Measurements from ENCODE around the gene BRME1. TPM values are rescaled to one million over a fixed set of nuclear protein-coding genes. Genes with fewer than 3 reads are reported as not detected.

BRME1 gene
- total RNA-seq, 1 donor from 2014 or later, result 2.0 TPM

DNA sequence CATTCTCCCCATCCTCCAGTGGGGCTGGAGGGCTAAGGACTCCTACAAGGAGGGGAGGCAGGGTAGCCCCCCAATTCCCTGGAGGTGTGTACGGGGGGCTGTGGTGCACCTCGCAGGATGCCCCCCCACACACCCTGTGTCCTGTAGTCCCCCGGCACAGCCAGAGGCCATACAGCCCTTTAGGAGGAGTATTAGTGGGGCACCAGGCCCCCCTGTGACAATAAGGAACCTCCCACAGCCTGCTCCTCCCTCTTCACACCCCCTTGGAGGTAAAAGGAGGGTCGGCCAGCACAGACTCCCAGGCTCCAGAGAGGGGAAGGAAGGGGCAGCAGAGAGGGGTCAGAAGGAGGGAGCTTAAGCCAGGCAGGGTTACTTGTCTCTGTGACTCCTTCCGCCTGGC, 29.1 kb downstream of the BRME1 start, which contains the start of gene NANOS3:
Gene NANOS3, plus strand, starts transcription at position 301 of the 400 bp plus-strand sequence. CDS start 115 bp downstream, outside the sequence.
- H3K9me3 ChIP-seq, result no peaks in the 10 kb centered on the region
- no peaks in the 10 kb centered on the region for H3K36me3 ChIP-seq
- H3K4me3 ChIP-seq, result no peak within 1 kb of the TSS
- H3K27me3 ChIP-seq (ENCODE audit: low read depth), result no peaks in the 10 kb centered on the region
- ATAC-seq (no peak), DNase-seq (no peak)
- no peak within 1 kb of the TSS for H3K27ac ChIP-seq
- peaks cover 23% of the 10 kb centered on the region for H3K4me1 ChIP-seq
- TF ChIP-seq, protein P1, sequence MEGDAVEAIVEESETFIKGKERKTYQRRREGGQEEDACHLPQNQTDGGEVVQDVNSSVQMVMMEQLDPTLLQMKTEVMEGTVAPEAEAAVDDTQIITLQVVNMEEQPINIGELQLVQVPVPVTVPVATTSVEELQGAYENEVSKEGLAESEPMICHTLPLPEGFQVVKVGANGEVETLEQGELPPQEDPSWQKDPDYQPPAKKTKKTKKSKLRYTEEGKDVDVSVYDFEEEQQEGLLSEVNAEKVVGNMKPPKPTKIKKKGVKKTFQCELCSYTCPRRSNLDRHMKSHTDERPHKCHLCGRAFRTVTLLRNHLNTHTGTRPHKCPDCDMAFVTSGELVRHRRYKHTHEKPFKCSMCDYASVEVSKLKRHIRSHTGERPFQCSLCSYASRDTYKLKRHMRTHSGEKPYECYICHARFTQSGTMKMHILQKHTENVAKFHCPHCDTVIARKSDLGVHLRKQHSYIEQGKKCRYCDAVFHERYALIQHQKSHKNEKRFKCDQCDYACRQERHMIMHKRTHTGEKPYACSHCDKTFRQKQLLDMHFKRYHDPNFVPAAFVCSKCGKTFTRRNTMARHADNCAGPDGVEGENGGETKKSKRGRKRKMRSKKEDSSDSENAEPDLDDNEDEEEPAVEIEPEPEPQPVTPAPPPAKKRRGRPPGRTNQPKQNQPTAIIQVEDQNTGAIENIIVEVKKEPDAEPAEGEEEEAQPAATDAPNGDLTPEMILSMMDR (IDR thresholded peaks at IDR 0.05), result no peak
- intact Hi-C loops (cut with DNase I), result no loop called here

DNA sequence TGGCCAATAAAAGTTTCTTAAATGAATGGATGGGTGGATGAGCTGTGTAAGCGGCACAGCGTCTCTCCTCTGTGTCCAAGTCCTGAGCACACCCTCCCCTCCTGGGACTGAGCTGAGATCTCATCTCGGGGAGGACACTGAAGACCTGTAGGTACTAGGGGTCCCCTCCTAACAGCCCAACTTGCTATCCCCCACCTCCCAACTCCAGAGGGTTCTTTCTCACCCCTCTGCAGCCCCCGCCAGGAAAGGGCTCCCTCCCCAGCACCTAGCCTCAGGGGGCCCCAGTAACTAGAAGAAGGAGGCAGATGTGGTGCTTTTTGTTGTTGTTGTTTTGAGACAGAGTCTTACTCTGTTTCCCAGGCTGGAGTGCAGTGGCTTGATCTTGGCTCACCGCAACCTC, 30.1 kb downstream of the BRME1 start:
- intact Hi-C loops (cut with DNase I), result no loop called here
- no peak for DNase-seq
- H3K27ac ChIP-seq, result no peak overlapping the region
- peaks cover 13% of the 10 kb centered on the region for H3K4me1 ChIP-seq
- no peak for ATAC-seq
- TF ChIP-seq, protein P1 (IDR thresholded peaks at IDR 0.05), result no peak
- H3K9me3 ChIP-seq, result no peaks in the 10 kb centered on the region
- H3K36me3 ChIP-seq, result no peaks in the 10 kb centered on the region
- no peak overlapping the region for H3K4me3 ChIP-seq
- H3K27me3 ChIP-seq (ENCODE audit: low read depth), result no peaks in the 10 kb centered on the region

DNA sequence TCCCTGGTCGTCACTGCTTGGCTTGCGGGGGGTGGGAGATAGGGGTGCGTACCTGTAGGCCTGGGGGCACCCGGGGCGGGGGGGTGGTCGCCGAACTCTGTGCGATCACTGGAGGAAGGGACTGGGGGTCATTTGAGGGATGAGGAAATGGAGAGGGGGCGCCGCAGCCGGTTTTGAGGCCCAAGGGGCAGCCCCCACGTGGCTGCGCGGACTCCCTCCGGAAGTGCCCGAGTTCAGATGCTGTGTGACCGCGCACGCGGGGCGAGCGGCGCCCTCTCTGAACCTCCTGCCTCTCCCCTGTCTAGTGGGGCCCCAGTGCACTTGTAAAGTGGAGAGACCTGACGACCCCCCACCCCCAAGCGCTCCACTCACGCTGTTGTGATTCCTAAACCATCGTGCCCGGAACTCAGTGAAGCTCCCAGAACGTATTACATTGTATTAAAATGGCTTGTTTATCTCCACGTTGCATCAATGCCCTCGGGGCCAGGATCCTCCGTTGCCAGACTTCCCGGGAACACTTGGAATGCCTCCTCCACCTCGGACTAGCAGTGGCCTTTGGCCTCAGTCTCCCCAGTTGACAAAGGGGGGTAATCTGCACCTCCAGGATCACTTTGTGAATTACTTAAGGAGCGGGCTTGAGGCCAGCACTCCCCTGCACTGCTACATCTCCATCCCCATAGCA, 31.9 kb downstream of the BRME1 start:
- Histone ChIP-seq H3K4me1 (no peaks in the 10 kb centered on the region), H3K27me3 (ENCODE audit: low read depth) (no peaks in the 10 kb centered on the region), H3K36me3 (no peaks in the 10 kb centered on the region), H3K27ac (no peak overlapping the region), H3K4me3 (no peak overlapping the region), H3K9me3 (no peaks in the 10 kb centered on the region)
- DNase-seq (no peak), ATAC-seq (no peak)
- intact Hi-C loops (cut with DNase I), result no loop called here
- TF ChIP-seq, protein P1 (IDR thresholded peaks at IDR 0.05), result no peak

DNA sequence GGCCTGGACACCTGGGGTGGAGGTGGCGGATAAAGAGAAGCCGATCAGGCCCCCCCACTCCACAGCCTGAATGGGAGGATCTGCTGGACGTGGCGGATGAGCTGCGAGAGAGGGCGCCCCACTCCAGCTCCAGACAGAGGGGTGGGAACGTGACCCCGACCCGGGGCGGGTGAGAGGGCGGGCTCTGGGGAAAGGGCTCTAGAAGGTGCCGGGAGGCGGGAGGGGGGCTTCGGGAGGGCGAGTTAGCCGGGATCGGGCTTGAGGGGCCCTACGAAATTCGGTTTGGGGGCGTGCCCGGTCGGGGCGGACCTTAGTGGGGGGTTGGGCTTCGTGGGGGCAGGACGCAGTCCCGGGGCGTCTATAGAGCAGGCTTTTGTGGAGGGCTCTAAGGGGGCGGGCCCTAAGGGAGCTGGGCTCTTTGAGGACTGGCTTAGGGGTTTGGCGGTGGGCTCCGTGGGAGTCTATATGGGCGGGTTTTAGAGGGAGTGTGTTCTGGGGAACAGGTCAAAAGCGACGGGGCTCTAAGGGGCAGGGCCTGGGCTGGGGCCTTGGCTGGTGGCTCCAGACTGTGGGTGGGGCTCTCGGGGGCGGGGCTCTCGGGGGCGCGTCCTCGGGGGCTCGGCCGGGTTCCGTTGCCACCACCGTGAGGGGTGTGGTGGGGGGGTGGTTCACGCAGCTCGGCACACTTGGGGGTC, 33.1 kb downstream of the BRME1 start:
- intact Hi-C loops (cut with DNase I), result no loop called here
- Histone ChIP-seq H3K36me3 (no peaks in the 10 kb centered on the region), H3K27ac (no peak overlapping the region), H3K4me3 (peak overlapping the region; percentile 48), H3K4me1 (no peaks in the 10 kb centered on the region), H3K9me3 (no peaks in the 10 kb centered on the region), H3K27me3 (ENCODE audit: low read depth) (no peaks in the 10 kb centered on the region)
- peak; percentile 64 to 72 for ATAC-seq
- TF ChIP-seq, protein P1 (IDR thresholded peaks at IDR 0.05), result peak; percentile 17
- no peak for DNase-seq

DNA sequence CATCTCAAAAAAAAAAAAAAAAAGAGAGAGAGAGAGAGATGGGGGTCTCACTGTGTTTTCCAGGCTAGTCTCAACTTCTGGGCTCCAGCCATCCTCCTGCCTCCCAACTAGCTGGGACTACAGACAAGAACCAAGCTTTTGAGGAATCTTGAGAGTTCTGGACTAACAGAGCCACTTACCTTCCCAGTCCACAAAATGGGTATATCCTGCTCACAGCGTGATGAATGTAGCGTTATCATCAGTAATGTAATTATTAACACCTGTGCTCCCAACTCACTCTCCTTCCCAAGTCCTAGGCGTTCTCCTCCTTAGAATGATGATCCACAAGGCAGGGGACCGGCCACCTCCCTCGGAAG, 33.6 kb downstream of the BRME1 start:
- H3K9me3 ChIP-seq, result no peaks in the 10 kb centered on the region
- H3K27ac ChIP-seq, result no peak overlapping the region
- no peaks in the 10 kb centered on the region for H3K36me3 ChIP-seq
- H3K4me3 ChIP-seq, result peak overlapping the region; percentile 48
- intact Hi-C loops (cut with DNase I), result no loop called here
- no peaks in the 10 kb centered on the region for H3K27me3 ChIP-seq (ENCODE audit: low read depth)
- DNase-seq (no peak), ATAC-seq (no peak)
- TF ChIP-seq, protein P1 (IDR thresholded peaks at IDR 0.05), result no peak
- H3K4me1 ChIP-seq, result no peaks in the 10 kb centered on the region
